ENCODE results near the gene ERO1B.
"Not testable (repeated sequence)": the region's sequence is repeated elsewhere in the genome, so short reads cannot be mapped to it uniquely, and the experiment has no call there.

ERO1B gene

DNA sequence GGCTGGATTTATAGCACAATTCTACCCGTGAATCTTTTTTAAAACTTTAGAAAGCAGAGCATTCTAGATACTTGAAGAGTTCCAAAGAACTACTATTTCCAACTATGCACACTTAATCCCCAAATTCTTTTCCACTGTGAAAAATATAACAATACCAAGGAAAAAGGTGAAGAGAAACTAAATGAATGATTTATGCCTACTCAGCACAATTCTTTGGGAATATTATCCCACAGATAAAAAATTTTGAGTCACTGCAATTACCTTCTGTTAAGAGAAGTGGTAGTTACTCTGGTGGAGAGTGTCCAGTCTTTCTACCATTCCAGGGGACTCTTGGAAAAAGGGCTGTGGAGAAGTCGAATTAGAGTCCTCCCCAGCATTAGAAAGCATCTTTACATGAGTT lies 39.2 kb downstream of the ERO1B start:
- no peak for DNase-seq

DNA sequence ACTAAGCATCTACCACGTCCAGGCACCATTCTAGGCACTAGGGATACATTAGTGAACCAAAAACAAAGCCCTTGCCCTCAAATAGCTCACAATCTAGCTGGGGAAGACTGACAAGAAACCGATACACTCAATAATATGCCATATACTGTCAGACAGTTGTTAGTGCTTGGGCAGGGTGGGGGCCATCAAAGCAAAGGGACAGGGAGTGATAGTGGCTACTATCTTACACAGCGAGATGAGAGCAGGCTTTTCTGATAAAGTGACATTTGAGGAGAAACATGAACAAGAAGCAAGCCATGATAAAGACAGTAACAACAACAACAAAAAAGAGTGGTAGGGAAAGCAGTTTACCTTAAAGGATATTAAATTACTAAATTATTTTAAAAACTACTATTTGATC lies 41.1 kb downstream of the ERO1B start:
- DNase-seq = no peak

GRCh38 chr1:236239092-236239585 lies 42.6 kb downstream of the ERO1B start:
- DNase-seq = no peak

DNA sequence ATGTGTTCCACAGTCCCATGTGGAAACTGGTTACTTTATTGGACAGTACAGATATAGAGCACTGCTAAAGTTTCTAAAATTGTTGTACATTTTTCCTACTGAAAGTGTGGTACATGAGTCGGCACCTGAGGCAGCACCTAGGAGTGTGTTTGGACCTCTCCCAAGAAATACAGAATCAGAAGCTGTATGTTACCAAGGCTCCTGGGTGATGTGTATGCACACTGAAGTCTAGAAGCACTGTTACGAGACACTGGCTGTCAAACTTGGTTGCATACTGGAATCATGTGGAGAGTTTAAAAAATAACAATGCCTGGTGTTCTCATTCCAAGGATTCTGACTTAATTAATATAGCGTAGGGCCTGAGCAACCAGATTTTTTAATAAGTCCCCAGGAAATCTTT lies 46.6 kb downstream of the ERO1B start:
- no peak for DNase-seq

GRCh38 chr1:236228411-236228810 lies 53.3 kb downstream of the ERO1B start:
- no peak for DNase-seq

- no peak for DNase-seq
Observed at GRCh38 chr1:236222632-236223031, 59.1 kb downstream of the ERO1B start.

DNA sequence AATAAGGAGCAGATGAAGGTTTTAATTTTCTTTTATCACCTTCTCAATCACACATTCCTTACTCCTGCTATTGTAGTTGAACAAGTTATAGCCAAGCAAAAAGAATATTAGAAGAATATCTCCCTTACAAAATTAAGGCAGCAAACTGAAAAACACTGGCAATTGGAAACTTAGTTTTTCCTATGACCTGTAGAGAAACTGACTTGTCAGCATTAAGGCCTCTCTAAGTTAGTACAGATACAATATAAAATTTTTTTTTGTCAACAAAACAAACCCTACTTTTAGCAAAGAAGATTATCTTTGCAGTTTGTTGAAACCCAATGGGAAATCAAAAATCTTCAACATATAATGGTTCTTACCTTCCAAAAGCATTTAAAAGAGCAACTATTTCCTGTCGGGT lies 61.3 kb downstream of the ERO1B start:
- DNase-seq = no peak

- DNase-seq = no peak
Observed at GRCh38 chr1:236214761-236215160, 67.0 kb downstream of the ERO1B start.

GRCh38 chr1:236213534-236213933 lies 68.2 kb downstream of the ERO1B start:
- DNase-seq = no peak

- DNase-seq = no peak
Observed at GRCh38 chr1:236211815-236212214, 69.9 kb downstream of the ERO1B start.

DNA sequence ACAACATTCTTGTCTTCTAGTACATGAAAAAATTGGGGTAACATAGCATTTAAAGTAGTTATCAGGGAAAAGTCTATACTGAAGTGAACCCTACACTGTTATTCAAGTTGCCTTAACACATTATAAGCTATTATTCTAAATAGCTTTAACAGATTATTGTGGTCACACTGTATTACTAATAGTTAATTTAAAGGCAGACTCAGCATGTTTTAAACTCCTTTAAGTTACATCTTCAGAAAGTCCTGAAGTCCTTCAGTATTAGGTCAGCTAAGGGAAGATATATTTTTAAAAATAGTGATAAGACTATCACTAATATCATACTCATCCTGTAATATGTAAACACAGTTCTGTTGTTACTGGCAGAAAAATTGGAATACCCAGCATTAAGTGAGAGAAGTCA lies 72.0 kb downstream of the ERO1B start:
- no peak for DNase-seq

DNA sequence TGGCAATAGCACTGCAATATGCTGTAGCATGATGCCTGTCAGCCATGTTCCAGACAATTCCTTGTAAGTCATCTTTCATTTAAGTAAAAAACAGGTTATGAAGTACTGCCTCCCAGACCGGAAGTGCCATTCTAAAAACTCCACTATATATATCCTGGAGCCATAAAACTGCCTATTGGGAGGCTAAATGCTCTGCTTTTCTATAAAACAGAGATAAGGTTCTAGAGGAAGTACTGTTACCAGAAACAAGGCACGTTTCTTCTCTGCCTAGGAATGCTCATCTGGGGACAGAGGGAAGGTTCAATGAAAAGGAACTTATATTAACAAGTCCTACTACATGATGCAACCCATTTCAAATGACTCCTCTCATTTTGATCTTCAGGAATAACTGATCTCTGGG lies 72.6 kb downstream of the ERO1B start:
- no peak for DNase-seq

GRCh38 chr1:236207569-236207968 lies 74.2 kb downstream of the ERO1B start:
- no peak for DNase-seq

DNA sequence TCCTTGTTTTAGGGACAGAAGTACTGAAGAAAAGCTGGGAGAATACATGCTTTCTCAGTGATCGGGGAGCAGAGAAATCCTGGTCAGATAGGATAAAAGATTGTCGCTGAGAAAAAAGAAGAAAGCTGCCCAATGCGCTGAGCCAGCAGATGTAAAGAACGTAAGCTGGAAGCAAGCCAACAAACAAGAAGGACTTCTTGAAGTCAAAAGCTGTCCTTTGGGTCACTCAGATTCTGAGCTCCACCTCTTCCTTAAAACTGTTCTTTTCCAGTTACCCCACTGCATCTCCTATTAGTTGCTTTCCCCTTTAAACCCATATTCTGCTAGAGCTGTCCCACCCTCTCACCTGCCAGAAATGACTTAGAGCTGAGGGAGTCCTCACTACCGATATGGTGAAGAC lies 74.6 kb downstream of the ERO1B start:
- DNase-seq = no peak

DNA sequence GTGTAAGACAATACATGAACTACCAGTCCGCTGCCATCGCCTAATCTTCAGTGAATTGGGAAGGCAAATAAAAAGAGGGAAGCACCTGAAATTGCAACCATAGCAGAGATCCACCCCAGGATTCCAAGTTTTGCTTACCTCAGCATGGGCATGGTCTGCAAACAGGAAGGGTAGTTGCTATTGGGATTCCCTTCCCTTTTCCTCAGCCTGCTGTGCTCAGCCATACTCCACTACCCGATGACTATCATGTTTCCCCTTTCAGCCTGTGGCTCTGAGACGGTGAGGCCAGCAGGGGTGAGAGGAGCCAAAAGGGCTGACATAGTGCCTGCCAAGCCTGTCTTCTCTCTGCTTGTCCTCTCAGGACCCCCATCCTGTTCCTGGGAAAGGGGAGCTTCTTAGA lies 75.2 kb downstream of the ERO1B start:
- no peak for DNase-seq

- DNase-seq = no peak
Observed at GRCh38 chr1:236204656-236205055, 77.1 kb downstream of the ERO1B start.

GRCh38 chr1:236204039-236204438 lies 77.7 kb downstream of the ERO1B start:
- DNase-seq = no peak

- DNase-seq = no peak
Observed at GRCh38 chr1:236201786-236202185, 80.0 kb downstream of the ERO1B start.

DNA sequence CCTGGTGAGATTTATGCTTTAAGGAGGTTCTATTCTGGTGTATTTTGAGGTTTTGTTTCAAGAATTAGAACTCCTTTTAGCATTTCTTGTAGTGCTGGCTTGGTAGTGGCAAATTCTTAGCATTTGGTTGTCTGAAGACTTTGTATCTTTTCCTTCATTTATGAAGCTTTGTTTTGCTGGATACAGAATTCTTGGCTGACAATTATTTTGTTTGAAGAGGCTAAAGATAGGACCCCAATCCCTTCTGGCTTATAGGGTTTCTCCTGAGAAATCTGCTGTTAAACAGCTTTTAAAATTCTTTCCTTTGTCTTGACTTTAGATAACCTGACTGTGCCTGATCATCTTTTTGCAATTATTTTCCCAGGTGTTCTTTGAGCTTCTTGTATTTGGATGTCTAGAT lies 80.8 kb downstream of the ERO1B start:
- DNase-seq = no peak

GRCh38 chr1:236193184-236193583 lies 88.6 kb downstream of the ERO1B start:
- no peak for DNase-seq

GRCh38 chr1:236188084-236188483 lies 93.7 kb downstream of the ERO1B start:
- DNase-seq = not testable (repeated sequence)

- not testable (repeated sequence) for DNase-seq
Observed at GRCh38 chr1:236186471-236186870, 95.3 kb downstream of the ERO1B start.

DNA sequence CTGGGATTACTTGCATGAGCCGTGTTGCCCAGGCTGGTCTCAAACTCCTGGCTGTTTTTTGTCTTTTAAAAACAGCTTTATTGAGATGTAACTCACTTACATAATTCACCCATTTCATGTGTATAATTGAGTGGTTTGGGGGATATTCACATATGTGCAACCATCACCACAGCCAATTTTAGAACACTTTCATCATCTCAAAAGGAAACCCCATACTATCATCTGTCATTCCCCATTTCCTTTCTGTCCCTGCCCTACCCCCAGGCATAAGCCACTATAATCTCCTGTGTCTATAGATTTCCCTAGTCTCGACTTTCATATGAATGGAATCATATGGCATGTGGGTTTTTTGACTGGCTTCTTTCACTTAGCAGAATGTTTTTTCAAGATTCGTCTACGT lies 96.1 kb downstream of the ERO1B start:
- no peak for DNase-seq

- no peak for DNase-seq
Observed at GRCh38 chr1:236181059-236181458, 100.7 kb downstream of the ERO1B start.

GRCh38 chr1:236179634-236180033 lies 102.1 kb downstream of the ERO1B start:
- DNase-seq = no peak

All from effector CD8-positive, alpha-beta T cell (primary cell).